Heart left ventricle (tissue), 16 donors: ENCODE measurements around the gene KRT36. TPM values are rescaled to one million over a fixed set of nuclear protein-coding genes. Genes with fewer than 3 reads are reported as not detected.

Experiments used
- ATAC-seq, 4 donors: fragments of 200-7000 bp; cut with Tn5 transposase; one replicate each; pipeline ENCODE4 v1.9.1; 2020 to 2022; ENCODE audit warnings: moderate library complexity in 4 of 4, mild to moderate bottlenecking in 3 of 4, moderate number of reproducible peaks in 1 of 4
- DNase-seq, 5 donors: peaks; one replicate each; pipeline ENCODE4 v3.0.0-alpha.2; 2020
- H3K27ac ChIP-seq, 12 donors: fragments of 200-600 bp; sonication (generic) in 4 of 12; one replicate each; pipeline versions ENCODE4 v1.5.0 to v1.8.0; 2016 to 2022; ENCODE audit warnings: mild to moderate bottlenecking in 2 of 12
- H3K27me3 ChIP-seq, 9 donors: fragments of 200-600 bp; sonication (generic) in 2 of 9; one replicate each; pipeline versions ENCODE4 v1.5.1 to v1.8.0; 2016 to 2022; ENCODE audit warnings: mild to moderate bottlenecking in 3 of 9
- H3K36me3 ChIP-seq, 9 donors: fragments of 200-600 bp; sonication (generic) in 2 of 9; one replicate each; pipeline versions ENCODE4 v1.5.0 to v1.8.0; 2018 to 2022; ENCODE audit warnings: mild to moderate bottlenecking in 2 of 9
- H3K4me1 ChIP-seq, 12 donors: fragments of 200-600 bp; sonication (generic) in 4 of 12; one replicate each; pipeline versions ENCODE4 v1.5.0 to v1.8.0; 2016 to 2022; ENCODE audit warnings: mild to moderate bottlenecking in 3 of 12
- H3K4me3 ChIP-seq, 12 donors: fragments of 200-600 bp; sonication (generic) in 4 of 12; one replicate each; pipeline versions ENCODE4 v1.5.0 to v1.8.0; 2017 to 2022; ENCODE audit warnings: mild to moderate bottlenecking in 9 of 12, moderate library complexity in 4 of 12
- H3K9me3 ChIP-seq, 12 donors: fragments of 200-600 bp; sonication (generic) in 4 of 12; one replicate each; pipeline versions ENCODE4 v1.5.0 to v1.8.0; 2016 to 2022; ENCODE audit warnings: mild to moderate bottlenecking in 1 of 12
- CTCF ChIP-seq, 12 donors: fragments of 200-600 bp; sonication (generic) in 4 of 12; IDR thresholded peaks; one replicate each; pipeline versions ENCODE4 v1.5.0 to v1.8.0; 2018 to 2022; ENCODE audit warnings: antibody characterized with exemption in 12 of 12, mild to moderate bottlenecking in 5 of 12
- POLR2A ChIP-seq, 2 donors: fragments of 450-650 bp; IDR thresholded peaks; one replicate each; pipeline ENCODE4 v1.6.1; 2017; ENCODE audit warnings: antibody characterized with exemption in 2 of 2, mild to moderate bottlenecking in 2 of 2, moderate library complexity in 2 of 2
- WGBS, 4 donors: extraction: QIAGEN DNeasy Blood & Tissue Kit in 2 of 4; methylation state at CpG; one replicate each; pipeline versions ENCODE4 v1.1.5 to v1.1.7; 2013 to 2018; 5-methylcytosine and 5-hydroxymethylcytosine counted together
- intact Hi-C, 10 donors: fragments of 100-400 bp; cut with DNase I; formaldehyde crosslinking; loops; one replicate each; pipeline versions ENCODE4 v1.11.1 to v1.14.2; 2022
- polyA plus RNA-seq, 2 donors: library from polyadenylated mRNA; stranded (reverse); fragments of 200-250 nt; gene quantifications; one replicate each; pipeline ENCODE4 v1.2.3, GENCODE V29; 2013
- total RNA-seq, 9 donors: library from RNA; depleted of rRNA in 2 of 9; stranded (reverse); fragments of >200 nt in 2 of 9; fragmentation: NEBNext Ultra II Directional in 3 of 9; extraction: Animal tissue kit (Norgen Biotek cat#: 25700) in 3 of 9; gene quantifications; one replicate each; pipeline versions ENCODE4 v1.1.0 to v1.2.4, GENCODE V29; 2016 to 2023
- donor health status: ischemic (EF 13 %, LVEDD 7.1; RV severe dilation, severe dysfunction).
- donor health status: healthy with polysubstance abuse.
- donor health status: DM: no; HTN: yes; CAD: no.
- donor health status: DM: no; HTN: no; CAD: no.
- donor health status: ischemic (EF 25% LVEDD 6.9; RV normal size, moderate dysfunction).
- donor health status: ischemic (EF 25% LVEDD 5.7; RV mildly dilated, moderate dysfunction).
- donor health status: healthy.
- donor health status: DM: yes; HTN: yes; CAD: no.
- donor health status: ischemic (EF 35%, LVEDD 5.7; RV mildly dilated, moderate dysfunction).
- donor health status: nonischemic (EF 11% LVEDD 7.7; RV severe dilation, severe dysfunction).
- donor health status: DM: yes; HTN: yes; CAD: no.
- donor health status: PGD.
- donor health status: ischemic (EF 29% LVEDD 5.4; RV normal size, mild dysfunction).
- donor health status: nonischemic (EF 23%, LVEDD 6.1; RV moderate dilation, normal function).

The KRT36 gene
- total and polyA plus RNA-seq, 11 donors = not detected

- 55 to 69% (median 61%) methylated on average over 5 of the region's 5 CpGs for WGBS, 4 donors
Measured at GRCh38 chr17:41529491-41529915, 39.8 kb upstream of the KRT36 start.

GRCh38 chr17:41528959-41529353 lies 39.2 kb upstream of the KRT36 start:
- 46 to 61% (median 52%) methylated on average over 10 of the region's 10 CpGs for WGBS, 4 donors
- no peak for TF ChIP-seq POLR2A (IDR thresholded peaks at IDR 0.05)
- no peak overlapping the region for H3K4me3 ChIP-seq
- ATAC-seq (no peak), DNase-seq (peak in 1 of 5 donors; percentile 10)
- H3K4me1 ChIP-seq = peaks cover 0 to 15% (median 4%) of the 10 kb centered on the region in 12 donors
- no peaks in the 10 kb centered on the region for H3K9me3 ChIP-seq
- H3K27me3 ChIP-seq = peaks cover 15 to 72% (median 52%) of the 10 kb centered on the region in 9 donors
- no peak overlapping the region for H3K27ac ChIP-seq
- intact Hi-C loops = no loop called here
- H3K36me3 ChIP-seq = no peaks in the 10 kb centered on the region

More at GRCh38 chr17:41529491-41529915, 39.8 kb upstream of the KRT36 start:
- H3K27ac ChIP-seq = no peak overlapping the region
- H3K27me3 ChIP-seq = peaks cover 15 to 74% (median 52%) of the 10 kb centered on the region in 9 donors
- DNase-seq (peak in 1 of 5 donors; percentile 14), ATAC-seq (no peak)
- intact Hi-C loops = no loop called here
- no peak for TF ChIP-seq CTCF (IDR thresholded peaks at IDR 0.05)
- TF ChIP-seq POLR2A (IDR thresholded peaks at IDR 0.05) = no peak
- no peaks in the 10 kb centered on the region for H3K9me3 ChIP-seq
- no peak overlapping the region for H3K4me3 ChIP-seq
- peaks cover 0 to 15% (median 4%) of the 10 kb centered on the region in 12 donors for H3K4me1 ChIP-seq
- H3K36me3 ChIP-seq = no peaks in the 10 kb centered on the region

DNA sequence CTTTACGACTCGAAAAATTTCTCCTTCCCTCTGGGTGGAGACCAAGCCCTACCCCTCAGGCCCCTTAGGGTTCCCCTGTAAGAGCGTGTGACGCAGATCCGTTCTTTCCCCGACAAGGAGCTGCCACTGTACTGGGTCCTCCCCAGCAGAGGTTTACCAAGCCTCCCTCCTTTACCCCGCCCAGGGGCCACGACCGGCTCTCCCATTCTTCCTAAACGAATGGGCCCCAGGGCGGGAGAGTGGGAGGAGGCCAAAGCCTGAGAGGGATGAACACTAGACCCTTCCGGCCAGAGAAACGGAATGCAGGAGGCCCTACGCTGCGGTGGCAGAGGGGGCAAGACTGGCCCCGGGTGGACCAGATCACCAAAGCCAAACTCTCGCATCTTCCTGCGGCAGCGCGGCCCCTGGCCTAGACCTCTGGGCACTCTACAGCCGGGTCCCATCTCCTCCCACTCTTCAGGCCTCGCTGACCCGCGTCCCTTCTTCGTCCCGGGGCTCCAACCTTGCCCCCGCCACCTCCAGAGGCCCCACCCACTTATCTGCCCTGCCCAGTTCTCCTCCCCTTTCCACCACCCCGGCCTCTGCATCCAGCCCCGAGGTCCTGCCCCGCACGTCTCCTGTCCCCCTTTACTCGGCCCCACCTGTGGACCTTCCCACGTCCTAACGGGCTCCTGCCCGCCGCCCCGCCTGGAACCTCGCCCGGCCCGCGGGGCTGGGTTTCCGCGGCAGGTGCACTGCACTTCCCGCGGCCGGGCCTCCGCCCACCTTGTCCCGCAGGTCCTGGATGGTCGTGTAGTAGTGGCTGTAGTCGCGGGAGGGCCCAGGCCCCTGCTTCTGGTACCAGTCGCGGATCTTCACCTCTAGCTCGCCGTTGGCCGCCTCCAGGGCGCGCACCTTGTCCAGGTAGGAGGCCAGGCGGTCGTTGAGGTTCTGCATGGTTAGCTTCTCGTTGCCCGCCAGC lies 37.6 kb upstream of the KRT36 start:
- TF ChIP-seq POLR2A (IDR thresholded peaks at IDR 0.05) (no peak), CTCF (IDR thresholded peaks at IDR 0.05) (no peak)
- H3K36me3 ChIP-seq = no peaks in the 10 kb centered on the region
- intact Hi-C loops = no loop called here
- peaks cover 0 to 15% (median 4%) of the 10 kb centered on the region in 12 donors for H3K4me1 ChIP-seq
- H3K4me3 ChIP-seq = peak overlapping the region in 7 of 12 donors; percentile 10 to 37 (median 16)
- H3K9me3 ChIP-seq = no peaks in the 10 kb centered on the region
- DNase-seq = peak in 1 of 5 donors; percentile 17
- peaks cover 15 to 73% (median 48%) of the 10 kb centered on the region in 9 donors for H3K27me3 ChIP-seq
- no peak overlapping the region for H3K27ac ChIP-seq
- 5 to 9% (median 6%) methylated on average over 55 to 62 of the region's 62 CpGs for WGBS, 4 donors
- peak in 1 of 4 donors; percentile 36 for ATAC-seq

- H3K27me3 ChIP-seq = peaks cover 15 to 70% (median 39%) of the 10 kb centered on the region in 9 donors
Measured at GRCh38 chr17:41524261-41524660, 34.6 kb upstream of the KRT36 start.

More at GRCh38 chr17:41524261-41524660, 34.6 kb upstream of the KRT36 start:
- no peaks in the 10 kb centered on the region for H3K36me3 ChIP-seq
- no peaks in the 10 kb centered on the region for H3K9me3 ChIP-seq
- DNase-seq (peak in 1 of 5 donors; percentile 3), ATAC-seq (no peak)
- 82 to 84% (median 83%) methylated on average over 9 to 11 of the region's 11 CpGs for WGBS, 4 donors
- H3K27ac ChIP-seq = no peak overlapping the region
- H3K4me1 ChIP-seq = peaks cover 0 to 15% (median 4%) of the 10 kb centered on the region in 12 donors
- no peak overlapping the region for H3K4me3 ChIP-seq
- TF ChIP-seq CTCF (IDR thresholded peaks at IDR 0.05) (no peak), POLR2A (IDR thresholded peaks at IDR 0.05) (no peak)
- intact Hi-C loops = no loop called here
